Brain microvascular endothelial cell (primary cell): ENCODE measurements around the gene KCNK1.

Source experiments
- DNase-seq: peaks from one replicate; pipeline ENCODE4 v3.0.0-alpha.2; 2020
- H3K27ac ChIP-seq: fragments of 250-450 bp; sonication (Bioruptor Pico); 2 replicates; pipeline ENCODE4 v1.5.1; 2020; ENCODE audit warnings: mild to moderate bottlenecking, moderate library complexity
- H3K27me3 ChIP-seq: fragments of 250-450 bp; sonication (Bioruptor Pico); replicated peaks from 2 replicates; pipeline ENCODE4 v1.5.1; 2020; ENCODE audit warnings: mild to moderate bottlenecking
- H3K36me3 ChIP-seq: fragments of 250-450 bp; sonication (Bioruptor Pico); replicated peaks from 2 replicates; pipeline ENCODE4 v1.5.1; 2020; ENCODE audit warnings: mild to moderate bottlenecking
- H3K4me3 ChIP-seq: 2 replicates; pipeline ENCODE4 v1.5.1; 2011; ENCODE audit warnings: low read depth, mild to moderate bottlenecking, control low read depth, low read length, moderate library complexity
- CTCF ChIP-seq: IDR thresholded peaks from 2 replicates; pipeline ENCODE4 v1.5.1; 2011; ENCODE audit warnings: low read depth, mild to moderate bottlenecking, moderate library complexity, low read length, control low read depth, inconsistent platforms; ENCODE audit errors: missing control alignments
- in situ Hi-C: cut with HindIII; loops from 2 replicates; pipeline ENCODE4 v1.10.0; 2017; ENCODE audit warnings: low sequenced_read_pairs, low pct_ligation_motif_present

KCNK1 gene

GRCh38 chr1:233656032-233656635 is 42.2 kb downstream of the KCNK1 start:
- no peak for TF ChIP-seq CTCF
- DNase-seq = no peak
- Histone ChIP-seq H3K36me3 (no peaks in the 10 kb centered on the region), H3K27ac (no peak overlapping the region), H3K4me3 (no peak overlapping the region), H3K27me3 (no peaks in the 10 kb centered on the region)
- in situ Hi-C loops = no loop called here

GRCh38 chr1:233656687-233657086 is 42.8 kb downstream of the KCNK1 start:
- in situ Hi-C loops = no loop called here
- Histone ChIP-seq H3K36me3 (no peaks in the 10 kb centered on the region), H3K27me3 (no peaks in the 10 kb centered on the region), H3K4me3 (no peak overlapping the region), H3K27ac (no peak overlapping the region)
- DNase-seq = no peak
- no peak for TF ChIP-seq CTCF

- Histone ChIP-seq H3K36me3 (no peaks in the 10 kb centered on the region), H3K4me3 (no peak overlapping the region), H3K27ac (no peak overlapping the region), H3K27me3 (no peaks in the 10 kb centered on the region)
- DNase-seq = no peak
- in situ Hi-C loops = no loop called here
- TF ChIP-seq CTCF = no peak
These were observed 43.6 kb downstream of the KCNK1 start for GRCh38 chr1:233657466-233657865.

GRCh38 chr1:233659495-233659894 is 45.6 kb downstream of the KCNK1 start:
- Histone ChIP-seq H3K27me3 (no peaks in the 10 kb centered on the region), H3K27ac (no peak overlapping the region), H3K4me3 (no peak overlapping the region), H3K36me3 (no peaks in the 10 kb centered on the region)
- in situ Hi-C loops = no loop called here
- TF ChIP-seq CTCF = no peak
- no peak for DNase-seq

- in situ Hi-C loops = no loop called here
- no peaks in the 10 kb centered on the region for H3K36me3 ChIP-seq
- DNase-seq = no peak
- no peak overlapping the region for H3K4me3 ChIP-seq
- no peak overlapping the region for H3K27ac ChIP-seq
- H3K27me3 ChIP-seq = no peaks in the 10 kb centered on the region
- TF ChIP-seq CTCF = no peak
These were observed 47.7 kb downstream of the KCNK1 start for GRCh38 chr1:233661376-233662159.
